HL-60 (cell line): ENCODE results near the gene U2AF2.

Experiments used
- DNase-seq, 2 experiments: peaks; one replicate each; pipeline ENCODE4 v3.0.0-alpha.2; 2010 to 2020; ENCODE audit warnings: low read depth in 1 of 2, low spot score in 1 of 2
- H3K27ac ChIP-seq: fragments of 250-450 bp; sonication (Bioruptor Pico); replicated peaks from 2 replicates; pipeline ENCODE4 v1.5.1; 2020; ENCODE audit warnings: mild to moderate bottlenecking, moderate library complexity
- H3K27me3 ChIP-seq: fragments of 250-450 bp; sonication (Bioruptor Pico); 2 replicates; pipeline ENCODE4 v1.5.1; 2021; ENCODE audit warnings: mild to moderate bottlenecking, moderate library complexity; ENCODE audit not compliant: insufficient read depth, poor library complexity, severe bottlenecking
- H3K4me3 ChIP-seq: replicated peaks from 2 replicates; pipeline ENCODE4 v1.5.1; 2011; ENCODE audit warnings: mild to moderate bottlenecking, control low read depth, low read length; ENCODE audit not compliant: insufficient read depth
- CTCF ChIP-seq: IDR thresholded peaks from one replicate; pipeline ENCODE4 v1.5.1; 2011; ENCODE audit warnings: low read length, control low read depth, inconsistent platforms; ENCODE audit not compliant: insufficient read depth
- GABPA ChIP-seq: IDR thresholded peaks from 2 replicates; pipeline ENCODE4 v1.6.1; 2012; ENCODE audit warnings: low read depth
- POLR2AphosphoS5 ChIP-seq: IDR thresholded peaks from 2 replicates; pipeline ENCODE4 v1.6.1; 2012; ENCODE audit warnings: low read depth
- REST ChIP-seq: IDR thresholded peaks from 2 replicates; pipeline ENCODE4 v1.6.1; 2012; ENCODE audit warnings: low read depth; ENCODE audit not compliant: insufficient replicate concordance
- SPI1 ChIP-seq: IDR thresholded peaks from 2 replicates; pipeline ENCODE4 v1.6.1; 2012; ENCODE audit warnings: low read depth, mild to moderate bottlenecking, borderline replicate concordance

U2AF2 gene

GRCh38 chr19:55620410-55621204 lies 34.2 kb upstream of the U2AF2 start:
- peak; percentile 95 to 96 for DNase-seq
- Histone ChIP-seq H3K27ac (peak overlapping the region; percentile 72), H3K4me3 (no peak overlapping the region), H3K27me3 (no peaks in the 10 kb centered on the region)
- TF ChIP-seq CTCF, result no peak
- TF ChIP-seq POLR2AphosphoS5, result peak; percentile 91

- Histone ChIP-seq H3K4me3 (no peak overlapping the region), H3K27ac (peak overlapping the region; percentile 72), H3K27me3 (no peaks in the 10 kb centered on the region)
- TF ChIP-seq POLR2AphosphoS5 (no peak), REST (no peak), GABPA (no peak), CTCF (no peak), SPI1 (no peak)
- DNase-seq, result peak in 1 of 2 experiments; percentile 64
Measured at GRCh38 chr19:55621205-55621672, 33.6 kb upstream of the U2AF2 start.

- TF ChIP-seq SPI1, result no peak
- Histone ChIP-seq H3K27ac (no peak overlapping the region), H3K27me3 (no peaks in the 10 kb centered on the region)
Measured at GRCh38 chr19:55621673-55622231, 33.1 kb upstream of the U2AF2 start.

GRCh38 chr19:55622242-55622969 lies 32.4 kb upstream of the U2AF2 start:
- H3K27ac ChIP-seq, result no peak overlapping the region
- no peak for TF ChIP-seq REST
- TF ChIP-seq POLR2AphosphoS5, result no peak
- TF ChIP-seq CTCF, result no peak
- no peak for TF ChIP-seq GABPA
- no peak for TF ChIP-seq SPI1
- no peak for DNase-seq
- no peaks in the 10 kb centered on the region for H3K27me3 ChIP-seq
- no peak overlapping the region for H3K4me3 ChIP-seq

More at GRCh38 chr19:55621673-55622231, 33.1 kb upstream of the U2AF2 start:
- no peak for DNase-seq
- H3K4me3 ChIP-seq, result no peak overlapping the region
